Activated T-cell treated with anti-CD3 and anti-CD28 coated beads, Interleukin-2, amount 50 U/mL, for 1 hour (primary cell): ENCODE results near the gene XXYLT1.

Source experiments
- DNase-seq: peaks from one replicate; pipeline ENCODE4 v3.0.0-alpha.2; 2020

Gene XXYLT1

DNA sequence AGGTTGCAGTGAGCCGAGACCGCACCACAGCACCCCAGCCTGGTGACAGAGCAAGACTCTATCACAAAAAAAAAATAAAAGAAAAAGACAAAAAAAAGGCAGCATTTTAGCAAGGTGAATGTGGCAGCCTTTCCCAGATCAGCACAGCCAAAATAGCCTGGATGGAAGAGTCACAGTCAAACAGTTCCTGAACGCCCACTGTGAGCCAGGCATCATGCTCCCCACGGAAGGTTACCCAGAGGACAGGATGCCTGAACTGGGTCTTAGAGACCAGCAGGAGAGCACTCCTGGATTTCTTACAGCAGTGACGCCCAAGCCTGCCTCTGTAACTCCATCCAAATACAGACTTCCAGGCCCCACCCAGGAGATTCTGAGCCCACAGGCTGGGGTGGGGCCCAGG lies 4.5 kb downstream of the XXYLT1 start:
- no peak for DNase-seq

DNA sequence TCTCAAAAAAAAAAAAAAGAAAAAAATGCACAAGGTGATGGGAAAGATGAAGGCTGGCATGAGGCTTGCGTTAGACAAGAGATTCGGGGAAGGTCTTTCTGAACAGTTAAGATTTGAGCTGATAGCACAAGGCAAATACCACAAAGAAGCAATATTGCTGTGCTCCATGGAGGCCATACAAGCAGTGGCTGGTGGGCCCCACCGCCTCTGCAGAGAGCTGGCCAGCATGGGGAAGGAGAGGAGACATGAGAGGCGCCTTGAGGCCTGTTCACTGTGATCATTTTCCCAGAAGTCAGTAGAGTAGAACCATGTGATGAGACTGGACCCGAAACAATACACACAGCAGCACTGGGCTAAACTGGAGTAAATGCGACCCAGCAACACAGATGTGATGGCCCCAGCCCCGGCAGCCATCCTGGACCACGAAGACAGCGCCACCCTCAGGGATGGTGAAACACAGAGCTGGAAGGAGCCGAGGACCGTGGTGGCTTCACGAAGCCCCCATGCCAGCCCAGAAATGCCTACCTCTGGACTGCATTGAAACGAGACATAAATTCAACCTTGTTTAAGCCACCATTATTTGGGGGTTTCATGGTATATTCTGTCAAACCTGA lies 5.5 kb downstream of the XXYLT1 start:
- DNase-seq: no peak

DNA sequence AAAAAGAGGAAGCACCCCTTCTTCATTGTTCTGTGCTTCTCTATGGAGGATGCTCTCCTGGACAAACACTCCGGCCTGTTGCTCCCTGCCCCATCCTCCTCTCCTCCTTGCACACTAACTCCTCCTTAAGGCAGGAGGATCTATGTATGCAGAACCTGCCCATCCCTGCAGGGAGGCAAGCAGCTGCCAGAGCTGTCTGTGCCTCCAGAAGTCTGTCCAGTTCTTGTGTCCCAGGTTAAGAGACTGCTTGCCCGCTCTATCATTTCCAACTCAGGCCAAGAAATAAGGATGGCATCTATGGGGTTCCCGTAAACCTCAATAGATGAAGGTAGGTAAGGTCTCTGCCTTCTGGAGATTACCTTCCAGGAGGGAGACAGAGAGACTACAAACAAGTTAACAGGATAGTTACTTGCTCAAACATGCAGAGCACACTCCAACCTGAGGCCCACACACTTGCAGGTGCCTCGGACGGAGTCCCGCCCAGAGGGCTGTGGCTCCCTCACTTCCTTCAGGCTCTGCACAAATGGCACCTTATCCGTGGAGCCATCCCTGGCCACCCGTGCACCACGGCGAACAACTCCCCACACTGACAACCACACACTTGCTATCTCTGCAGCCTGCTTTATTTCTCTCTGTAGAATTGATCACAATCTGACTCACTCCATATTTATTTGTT lies 6.9 kb downstream of the XXYLT1 start:
- DNase-seq: no peak

DNA sequence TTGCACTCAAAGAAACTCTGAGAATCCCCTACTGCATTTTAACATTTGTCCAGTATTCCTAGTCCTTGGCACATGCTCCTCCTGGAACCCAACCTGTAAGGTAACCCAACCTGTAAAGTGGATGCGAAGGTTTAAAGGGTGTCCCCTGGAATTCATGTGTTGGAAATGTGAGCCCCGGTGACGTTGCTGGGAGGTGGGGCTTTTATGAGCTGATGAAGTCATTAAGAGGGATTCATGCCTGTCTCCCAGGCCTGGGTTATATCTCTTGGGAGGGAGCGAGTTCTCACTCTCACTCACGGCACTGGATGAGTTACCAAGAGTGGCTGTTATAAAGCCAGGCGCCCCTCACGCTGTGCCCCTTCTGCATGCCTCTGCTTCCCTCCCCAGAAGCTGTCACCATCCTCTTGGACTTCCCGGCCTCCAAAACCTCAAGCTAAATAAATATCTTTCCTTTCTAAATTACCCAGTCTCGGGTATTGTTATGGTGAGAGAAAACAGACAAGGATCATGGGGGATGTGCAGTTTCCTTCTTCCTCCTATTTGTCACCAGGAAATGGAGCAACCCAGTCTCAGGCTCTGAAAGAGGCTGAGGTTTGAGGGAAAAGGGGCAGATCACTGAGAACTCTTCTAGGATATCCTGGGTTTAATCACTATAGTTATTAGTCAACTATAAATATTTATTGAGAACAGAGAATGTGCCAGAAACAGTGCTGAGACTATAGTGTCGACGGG lies 7.6 kb downstream of the XXYLT1 start:
- no peak for DNase-seq

GRCh38 chr3:195261925-195262324 lies 9.0 kb downstream of the XXYLT1 start:
- no peak for DNase-seq

- DNase-seq: no peak
Observed at GRCh38 chr3:195260280-195260905, 10.6 kb downstream of the XXYLT1 start.

DNA sequence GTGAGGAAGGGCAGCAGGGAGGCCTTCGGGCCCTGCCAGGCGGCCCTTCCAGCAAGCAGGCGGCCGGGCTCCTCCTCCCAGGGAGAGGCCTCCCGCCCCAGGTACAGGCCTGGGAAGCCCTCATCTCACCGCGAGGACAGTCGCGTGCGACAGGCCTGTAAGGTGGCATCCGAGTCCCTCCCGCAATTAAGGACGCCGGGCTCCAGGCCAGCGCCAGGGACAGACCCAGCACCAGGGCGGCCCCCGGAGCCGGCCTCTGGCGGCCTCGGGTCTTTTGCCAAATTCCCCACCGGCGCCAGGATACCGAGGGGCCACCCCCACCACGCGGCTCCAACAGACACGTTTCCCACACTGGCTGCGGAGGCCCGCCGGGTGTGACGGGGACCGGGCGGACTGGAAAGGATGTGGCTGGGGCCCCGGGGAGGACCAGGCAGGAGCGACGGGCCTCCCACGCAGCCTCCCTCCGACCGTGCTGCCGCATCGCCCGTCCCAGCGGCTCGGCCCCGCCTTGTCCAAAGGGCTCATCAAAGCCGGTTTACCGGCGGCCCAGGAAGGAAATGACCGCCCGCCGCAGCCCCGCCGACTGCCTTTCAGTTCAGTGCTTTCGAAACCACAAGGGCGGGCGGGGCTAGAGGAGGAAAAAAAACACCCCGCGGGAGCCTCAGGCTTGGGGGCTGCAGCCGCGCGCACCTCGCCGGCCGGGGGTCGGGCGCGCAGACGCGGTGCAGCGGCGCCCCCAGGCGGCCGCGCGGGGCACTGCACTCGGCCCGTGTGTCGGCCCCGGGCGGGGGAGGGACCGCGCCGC lies 11.3 kb downstream of the XXYLT1 start:
- peak; percentile 91 for DNase-seq

GRCh38 chr3:195259154-195259474 lies 11.8 kb downstream of the XXYLT1 start:
- no peak for DNase-seq

GRCh38 chr3:195258449-195259153 lies 12.4 kb downstream of the XXYLT1 start:
- DNase-seq: peak; percentile 46

DNA sequence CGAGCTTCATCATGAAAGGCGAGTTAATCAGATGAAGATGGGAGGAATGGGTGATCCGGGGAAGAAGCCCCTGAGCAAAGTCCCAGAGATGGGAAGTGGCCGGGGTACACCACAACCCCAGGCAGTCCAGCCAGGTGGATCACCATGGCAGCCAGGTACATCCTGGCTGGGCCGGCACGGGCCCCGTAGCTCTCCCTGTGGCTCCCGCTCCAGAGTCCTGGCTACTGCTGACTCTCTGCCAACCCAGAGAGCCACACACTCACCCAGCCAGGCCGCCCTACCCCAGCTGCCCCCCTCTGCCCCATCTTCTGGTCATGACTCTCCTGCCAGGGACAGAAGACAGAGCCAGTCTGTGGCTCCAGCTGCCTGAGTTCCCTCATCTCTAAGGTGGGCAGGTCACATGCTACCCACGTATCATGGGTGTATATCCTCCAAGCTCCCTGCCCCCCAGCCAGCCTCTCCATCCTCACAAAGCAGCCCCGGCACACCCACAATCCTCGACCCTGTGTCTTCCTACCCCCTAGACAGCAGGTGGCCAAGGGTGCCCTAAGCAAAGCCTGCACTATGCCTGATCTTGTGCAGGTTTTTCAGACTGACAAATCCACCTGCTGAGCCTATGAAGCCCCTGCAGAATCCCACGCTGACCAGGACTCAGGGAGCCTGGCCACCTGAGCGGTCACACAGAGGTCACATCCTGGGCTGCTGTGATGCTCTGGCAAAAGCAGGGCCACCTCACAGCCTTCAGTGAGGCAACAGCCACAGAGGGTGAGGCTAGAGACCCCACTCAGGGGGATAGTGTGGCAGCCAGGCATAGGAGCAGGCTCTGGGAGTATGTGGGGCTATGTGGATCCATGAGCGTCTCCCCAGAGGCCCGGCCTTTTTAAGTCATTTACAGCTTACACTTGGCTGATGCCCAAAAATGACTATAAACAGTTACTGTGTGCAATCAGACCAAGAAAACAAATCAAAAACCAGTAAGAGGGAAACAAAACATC lies 13.2 kb downstream of the XXYLT1 start:
- no peak for DNase-seq

GRCh38 chr3:195256639-195257453 lies 14.1 kb downstream of the XXYLT1 start:
- DNase-seq: no peak

GRCh38 chr3:195255571-195256501 lies 15.1 kb downstream of the XXYLT1 start:
- no peak for DNase-seq

DNA sequence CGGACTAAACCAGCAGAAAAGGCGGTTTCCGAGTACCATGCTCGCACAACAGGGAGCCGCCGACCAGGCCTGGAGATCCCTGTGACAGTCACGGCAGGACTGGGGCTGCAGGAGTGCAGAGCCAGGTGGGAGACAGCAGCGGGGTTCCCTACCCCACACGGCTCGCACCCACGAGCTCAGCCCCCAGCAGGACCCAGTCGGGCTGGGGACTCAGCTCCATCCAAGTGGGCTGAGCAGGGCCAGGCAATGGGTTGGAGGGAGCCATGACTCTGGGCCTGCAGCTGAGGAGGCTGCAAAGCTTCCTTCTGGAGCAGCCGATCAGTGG lies 15.8 kb downstream of the XXYLT1 start:
- no peak for DNase-seq

GRCh38 chr3:195254454-195255175 lies 16.3 kb downstream of the XXYLT1 start:
- DNase-seq: no peak

GRCh38 chr3:195253923-195254432 lies 17.0 kb downstream of the XXYLT1 start:
- no peak for DNase-seq

DNA sequence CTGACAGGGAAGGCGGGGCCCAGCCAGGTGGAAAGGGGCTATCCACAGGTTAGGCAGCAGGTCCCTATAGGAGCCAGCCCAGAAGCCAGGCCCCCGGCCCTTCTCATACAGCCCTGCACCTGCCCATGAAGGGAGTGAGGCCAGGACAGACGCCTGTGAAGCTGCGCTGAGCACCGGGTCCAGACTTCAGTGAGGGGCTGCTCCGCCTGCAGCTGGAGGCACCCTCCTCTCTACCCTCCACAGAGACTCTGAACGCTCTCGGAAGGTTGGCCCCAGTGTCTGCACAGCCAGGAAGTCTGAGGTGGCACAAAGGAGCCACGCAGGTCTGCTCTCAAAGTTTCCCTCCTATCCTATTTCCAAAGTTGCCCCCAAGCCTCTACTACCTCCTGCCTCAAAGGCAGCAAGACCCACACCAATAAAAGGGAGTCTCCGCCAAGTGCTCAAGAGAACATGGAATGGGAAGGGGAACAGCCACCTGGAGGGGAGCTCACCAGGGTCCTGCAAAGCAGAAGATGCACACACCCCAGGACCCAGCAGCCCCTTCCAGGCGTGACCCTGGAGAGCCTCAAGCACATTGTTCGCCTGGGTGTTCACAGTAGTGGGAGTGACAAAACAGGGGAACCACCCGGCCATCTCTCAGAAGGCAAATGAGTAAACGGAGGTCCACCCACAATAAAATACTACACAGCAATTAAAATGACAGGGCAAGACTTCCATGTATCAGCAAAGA lies 19.5 kb downstream of the XXYLT1 start:
- DNase-seq: no peak

- no peak for DNase-seq
Observed at GRCh38 chr3:195250473-195251251, 20.3 kb downstream of the XXYLT1 start.
